SK-N-SH (cell line): ENCODE results near the gene KRT13. TPM values are rescaled to one million over a fixed set of nuclear protein-coding genes. Genes with fewer than 3 reads are reported as not detected.

ENCODE experiments used
- CTCF ChIA-PET: fragments of 300-600, 350-600 bp; formaldehyde crosslinking; extraction: SDS; loops from one replicate; lab custom pipeline; 2021; lab: Yijun Ruan, JAX
- POLR2A ChIA-PET: fragments of 350-600 bp; sonication (Branson Sonifier 250); formaldehyde crosslinking; extraction: SDS; loops from one replicate; lab custom pipeline; 2020; ENCODE audit warnings: antibody characterized with exemption, inconsistent platforms; lab: Yijun Ruan, JAX
- DNase-seq: peaks from one replicate; pipeline ENCODE4 v3.0.0; 2012
- H2AFZ ChIP-seq: fragments of 200-600 bp; sonication (generic); 2 replicates; pipeline ENCODE4 v1.8.1; 2016; ENCODE audit warnings: antibody characterized with exemption, mild to moderate bottlenecking, low read depth
- H3F3A ChIP-seq: fragments of 200-600 bp; sonication (generic); replicated peaks from 2 replicates; pipeline ENCODE3; 2016; ENCODE audit warnings: antibody characterized with exemption, mild to moderate bottlenecking; ENCODE audit not compliant: insufficient read depth
- H3K27ac ChIP-seq, 2 experiments: fragments of 200-500 bp in 1 of 2; fragments of 200-600 bp in 1 of 2; sonication (Bioruptor generic) in 1 of 2; sonication (generic), shearing (Covaris generic) in 1 of 2; 2 replicates each; pipeline versions ENCODE4 v1.5.1 to v1.6.1; 2014 to 2016; ENCODE audit warnings: low read depth in 2 of 2, inconsistent platforms in 1 of 2, low read length in 1 of 2, mild to moderate bottlenecking in 1 of 2, mixed read lengths in 1 of 2
- H3K27me3 ChIP-seq: fragments of 200-600 bp; sonication (generic), shearing (Covaris generic); 2 replicates; pipeline ENCODE4 v1.6.1; 2016; ENCODE audit warnings: mixed run types; ENCODE audit not compliant: insufficient read depth
- H3K36me3 ChIP-seq, 2 experiments: fragments of 200-500 bp in 1 of 2; fragments of 200-600 bp in 1 of 2; sonication (Bioruptor generic) in 1 of 2; sonication (generic) in 1 of 2; replicated peaks in 1 of 2; 2 replicates each; pipeline versions ENCODE3 to v1.5.1; 2014 to 2016; ENCODE audit warnings: low read length in 1 of 2, mild to moderate bottlenecking in 1 of 2; ENCODE audit not compliant: insufficient read depth in 2 of 2, control insufficient read depth in 1 of 2
- H3K4me1 ChIP-seq, 2 experiments: fragments of 200-500 bp in 1 of 2; fragments of 200-600 bp in 1 of 2; sonication (Bioruptor generic) in 1 of 2; sonication (generic), shearing (Covaris generic) in 1 of 2; 2 replicates each; pipeline versions ENCODE4 v1.5.1 to v1.6.1; 2014 to 2016; ENCODE audit warnings: low read depth in 1 of 2, low read length in 1 of 2, mixed run types in 1 of 2; ENCODE audit not compliant: insufficient read depth in 2 of 2, control insufficient read depth in 1 of 2
- H3K4me2 ChIP-seq: fragments of 200-600 bp; sonication (generic), shearing (Covaris generic); 2 replicates; pipeline ENCODE4 v1.6.1; 2017; ENCODE audit warnings: mixed run types
- H3K4me3 ChIP-seq, 2 experiments: fragments of 200-500 bp in 1 of 2; fragments of 200-600 bp in 1 of 2; sonication (Bioruptor generic) in 1 of 2; sonication (generic), shearing (Covaris generic) in 1 of 2; 2 replicates each; pipeline versions ENCODE4 v1.5.1 to v1.8.1; 2014 to 2016; ENCODE audit warnings: low read depth in 2 of 2, inconsistent platforms in 1 of 2, low read length in 1 of 2, mild to moderate bottlenecking in 1 of 2, mixed read lengths in 1 of 2, moderate library complexity in 1 of 2
- H3K79me2 ChIP-seq: fragments of 200-600 bp; sonication (generic); 2 replicates; pipeline ENCODE4 v1.8.1; 2017; ENCODE audit warnings: mild to moderate bottlenecking; ENCODE audit not compliant: insufficient read depth
- H3K9ac ChIP-seq: fragments of 200-600 bp; sonication (generic); 2 replicates; pipeline ENCODE4 v1.6.1; 2017; ENCODE audit warnings: mixed run types
- H3K9me2 ChIP-seq: fragments of 200-600 bp; sonication (generic); 2 replicates; pipeline ENCODE4 v1.6.1; 2017; ENCODE audit warnings: mixed run types
- H3K9me3 ChIP-seq: fragments of 200-600 bp; sonication (generic); 2 replicates; pipeline ENCODE4 v1.6.1; 2017; ENCODE audit warnings: mixed run types, mild to moderate bottlenecking, moderate library complexity
- H4K20me1 ChIP-seq: fragments of 200-600 bp; sonication (generic); 2 replicates; pipeline ENCODE4 v1.6.1; 2017; ENCODE audit warnings: mild to moderate bottlenecking, mixed run types; ENCODE audit not compliant: insufficient read depth
- CTCF ChIP-seq: fragments of 200-600 bp; sonication (generic); IDR thresholded peaks from 2 replicates; pipeline ENCODE4 v1.6.1; 2017; ENCODE audit warnings: antibody characterized with exemption, mild to moderate bottlenecking, moderate library complexity
- EP300 ChIP-seq, 2 experiments: IDR thresholded peaks; 2 replicates each; pipeline versions ENCODE4 v1.4.0 to v1.6.1; 2012; ENCODE audit warnings: borderline replicate concordance in 1 of 2, low read depth in 1 of 2, low read length in 1 of 2
- GATA2 ChIP-seq: sonication (generic); formaldehyde crosslinking; IDR thresholded peaks from 2 replicates; pipeline ENCODE4 v1.5.0; 2020; ENCODE audit warnings: mild to moderate bottlenecking, missing genetic modification reagents
- IRF3 ChIP-seq: fragments of 150-350 bp; IDR thresholded peaks from 2 replicates; pipeline ENCODE4 v1.6.1; 2016; ENCODE audit warnings: mild to moderate bottlenecking, low read depth, low read length
- MAX ChIP-seq: IDR thresholded peaks from 2 replicates; pipeline ENCODE4 v1.4.0; 2012; ENCODE audit warnings: low read depth
- MEF2A ChIP-seq: IDR thresholded peaks from 2 replicates; pipeline ENCODE4 v1.4.0; 2012; ENCODE audit warnings: low read depth, borderline replicate concordance
- NFIC ChIP-seq: IDR thresholded peaks from 2 replicates; pipeline ENCODE4 v1.4.0; 2012; ENCODE audit warnings: borderline replicate concordance
- NRF1 ChIP-seq: IDR thresholded peaks from 2 replicates; pipeline ENCODE4 v1.6.1; 2012; ENCODE audit warnings: low read depth, mild to moderate bottlenecking, low read length
- RAD21 ChIP-seq: IDR thresholded peaks from 2 replicates; pipeline ENCODE4 v1.6.1; 2012; ENCODE audit warnings: mild to moderate bottlenecking, low read length
- RCOR1 ChIP-seq: fragments of 150-350 bp; IDR thresholded peaks from 2 replicates; pipeline ENCODE4 v1.6.1; 2017; ENCODE audit warnings: antibody characterized with exemption, low read length
- REST ChIP-seq: IDR thresholded peaks from 2 replicates; pipeline ENCODE4 v1.6.1; 2012; ENCODE audit warnings: mild to moderate bottlenecking, low read depth, low read length, moderate library complexity
- SIN3A ChIP-seq: IDR thresholded peaks from 2 replicates; pipeline ENCODE4 v1.6.1; 2012; ENCODE audit warnings: low read depth, mild to moderate bottlenecking, low read length, moderate library complexity, borderline replicate concordance
- SMC3 ChIP-seq: IDR thresholded peaks from 2 replicates; pipeline ENCODE4 v1.6.1; 2012; ENCODE audit warnings: low read depth, low read length, improper control_type of control experiment
- TCF12 ChIP-seq: IDR thresholded peaks from 2 replicates; pipeline ENCODE4 v1.4.0; 2012
- USF1 ChIP-seq: IDR thresholded peaks from 2 replicates; pipeline ENCODE4 v1.4.0; 2012; ENCODE audit warnings: low read depth, borderline replicate concordance
- USF2 ChIP-seq: fragments of 150-350 bp; IDR thresholded peaks from 2 replicates; pipeline ENCODE4 v1.6.1; 2017; ENCODE audit warnings: antibody characterized with exemption, low read length, low read depth, borderline replicate concordance
- YY1 ChIP-seq: IDR thresholded peaks from 2 replicates; pipeline ENCODE4 v1.4.0; 2012; ENCODE audit warnings: low read depth, mild to moderate bottlenecking
- WGBS: methylation state at CpG from one replicate; pipeline ENCODE4 v1.1.6; 2017; ENCODE audit warnings: low lambda C conversion rate; 5-methylcytosine and 5-hydroxymethylcytosine counted together
- polyA plus RNA-seq, 3 experiments: library from polyadenylated mRNA; depleted of rRNA; stranded (reverse); fragments of >200 nt; gene quantifications; 2 replicates each; pipeline ENCODE4 v1.2.3, GENCODE V29; 2012

KRT13 gene
- polyA plus RNA-seq, 1 of the 3 experiments (the other 2 are of a cell fraction): 0.39 TPM

- no peaks in the 10 kb centered on the region for H3K27me3 ChIP-seq
- no peak overlapping the region for H3K9ac ChIP-seq
- ChIA-PET CTCF (interaction anchor here (0.9 kb wide), 1 partner anchor 391 kb away, joined by 3 read pairs; no protein-coding TSS in a partner anchor), POLR2A (no interaction called here)
- no peaks in the 10 kb centered on the region for H3K79me2 ChIP-seq
- H3K4me3 ChIP-seq: no peak overlapping the region
- no peaks in the 10 kb centered on the region for H3K9me2 ChIP-seq
- H3K27ac ChIP-seq: no peak overlapping the region
- H3F3A ChIP-seq: no peaks in the 10 kb centered on the region
- H3K4me2 ChIP-seq: no peak overlapping the region
- WGBS: 67% methylated on average over 1 of the region's 1 CpG
- no peak overlapping the region for H2AFZ ChIP-seq
- no peaks in the 10 kb centered on the region; the same call in 1 of the 2 replicates for H3K9me3 ChIP-seq
- no peak for TF ChIP-seq USF1
- TF ChIP-seq RCOR1: no peak
- TF ChIP-seq REST: no peak
- no peak for TF ChIP-seq NFIC
- no peak for TF ChIP-seq NRF1
- no peak for TF ChIP-seq RAD21
- no peak for TF ChIP-seq MEF2A
- no peak for TF ChIP-seq MAX
- no peak for TF ChIP-seq CTCF
- no peak for TF ChIP-seq IRF3
- no peak for TF ChIP-seq SMC3
- no peak for TF ChIP-seq SIN3A
- no peak for TF ChIP-seq EP300 (IDR thresholded peaks at IDR 0.05; ENCODE audit: borderline replicate concordance in 1 of 2, low read depth in 1 of 2, low read length in 1 of 2)
- TF ChIP-seq YY1: no peak
- no peak for TF ChIP-seq TCF12
- no peak for TF ChIP-seq GATA2 (CRISPR knock-in tag)
- TF ChIP-seq USF2: no peak
- H3K4me1 ChIP-seq: peaks cover 0 to 5% of the 10 kb centered on the region in 2 experiments; a peak in 1 of 4 replicates
- H3K36me3 ChIP-seq: no peaks in the 10 kb centered on the region
- no peaks in the 10 kb centered on the region for H4K20me1 ChIP-seq
- no peak for DNase-seq
Measured at GRCh38 chr17:41455236-41455635, 50.2 kb downstream of the KRT13 start.
